K562 (cell line): ENCODE results near the gene MARCHF3.

ENCODE experiments used
- ELF4 ChIP-seq: fragments of 450-650 bp; formaldehyde crosslinking; IDR thresholded peaks from 2 replicates; pipeline ENCODE4 v1.4.0; 2022; ENCODE audit warnings: missing genetic modification characterization
- FOXJ3 ChIP-seq: sonication (generic); formaldehyde crosslinking; IDR thresholded peaks from 2 replicates; pipeline ENCODE4 v1.4.0; 2020; ENCODE audit warnings: mild to moderate bottlenecking, missing genetic modification reagents
- GABPA ChIP-seq: fragments of 200-800 bp; sonication (Bioruptor generic); conservative IDR thresholded peaks from 2 replicates; pipeline ENCODE4 v1.6.1; 2016; ENCODE audit warnings: low read depth, missing genetic modification characterization, missing compliant biosample characterization
- HNRNPL ChIP-seq: fragments of 200-400 bp; formaldehyde crosslinking; IDR thresholded peaks from 2 replicates; pipeline ENCODE4 v1.6.1; 2017; ENCODE audit warnings: low read depth, mild to moderate bottlenecking, low read length
- HNRNPUL1 ChIP-seq: fragments of 200-400 bp; formaldehyde crosslinking; IDR thresholded peaks from 2 replicates; pipeline ENCODE4 v1.6.1; 2017; ENCODE audit warnings: low read length
- POLR2A ChIP-seq: fragments of 450-650 bp; conservative IDR thresholded peaks from 2 replicates; pipeline ENCODE4 v1.6.1; 2016
- POLR2AphosphoS5 ChIP-seq: IDR thresholded peaks from 2 replicates; pipeline ENCODE4 v1.6.1; 2011; ENCODE audit warnings: mild to moderate bottlenecking, low read depth, low read length, moderate library complexity; ENCODE audit not compliant: control insufficient read depth, insufficient read depth
- SP1 ChIP-seq: sonication (generic); formaldehyde crosslinking; IDR thresholded peaks from 2 replicates; pipeline ENCODE4 v1.8.1; 2022; ENCODE audit warnings: mild to moderate bottlenecking, missing genetic modification reagents
- ZNF274 ChIP-seq: IDR thresholded peaks from 2 replicates; pipeline ENCODE4 v1.6.1; 2011; ENCODE audit warnings: low read depth, mild to moderate bottlenecking, low read length, moderate library complexity, borderline replicate concordance
- TF ChIP-seq, protein P1 (sequence below): fragments of 450-650 bp; formaldehyde crosslinking; IDR thresholded peaks from 2 replicates; pipeline ENCODE4 v1.4.0; 2022; ENCODE audit warnings: missing genetic modification characterization
- TF ChIP-seq, protein P2 (sequence below), 3 experiments: IDR thresholded peaks in 2 of 3; conservative IDR thresholded peaks in 1 of 3; 2 replicates each; pipeline ENCODE4 v1.5.1; 2011 to 2012; ENCODE audit warnings: low read length in 3 of 3, mild to moderate bottlenecking in 3 of 3, control low read depth in 2 of 3, improper control_type of control experiment in 1 of 3, inconsistent platforms in 1 of 3, low read depth in 1 of 3, mixed read lengths in 1 of 3, moderate library complexity in 1 of 3; ENCODE audit not compliant: insufficient read depth in 2 of 3
- TF ChIP-seq, protein P3 (sequence below), 2 experiments: fragments of 450-650 bp in 1 of 2; IDR thresholded peaks; 2 replicates each; pipeline ENCODE4 v1.6.1; 2011 to 2017; ENCODE audit warnings: low read depth in 2 of 2, antibody characterized with exemption in 1 of 2, borderline replicate concordance in 1 of 2, low read length in 1 of 2, mild to moderate bottlenecking in 1 of 2, mixed read lengths in 1 of 2; ENCODE audit not compliant: control insufficient read depth in 1 of 2

DNA sequence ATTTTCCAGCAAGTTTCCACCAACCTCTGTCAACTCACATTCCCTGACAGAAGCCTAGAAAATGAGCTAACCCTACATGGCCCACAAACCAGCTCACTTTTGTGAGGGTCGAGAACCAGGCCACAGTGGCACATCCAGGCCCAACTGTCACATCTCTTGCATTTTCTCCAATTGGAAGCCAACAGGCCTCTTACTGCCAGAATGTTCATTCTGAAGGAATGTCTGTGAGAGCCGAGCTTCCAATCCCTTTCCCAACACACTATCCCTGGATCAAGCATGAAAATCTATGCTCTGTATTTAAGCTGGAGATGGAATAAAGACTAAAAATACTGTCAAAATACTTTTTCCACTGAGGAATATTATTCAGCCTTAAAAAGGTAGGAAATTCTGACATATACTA lies 20.0 kb downstream of the MARCHF3 start:
- TF ChIP-seq GABPA (tag) (no peak), POLR2A (no peak), HNRNPUL1 (no peak), SP1 (no peak), ZNF274 (no peak), POLR2AphosphoS5 (no peak), FOXJ3 (CRISPR knock-in tag) (no peak), HNRNPL (no peak), ELF4 (CRISPR knock-in tag) (no peak)
- TF ChIP-seq, protein P1, sequence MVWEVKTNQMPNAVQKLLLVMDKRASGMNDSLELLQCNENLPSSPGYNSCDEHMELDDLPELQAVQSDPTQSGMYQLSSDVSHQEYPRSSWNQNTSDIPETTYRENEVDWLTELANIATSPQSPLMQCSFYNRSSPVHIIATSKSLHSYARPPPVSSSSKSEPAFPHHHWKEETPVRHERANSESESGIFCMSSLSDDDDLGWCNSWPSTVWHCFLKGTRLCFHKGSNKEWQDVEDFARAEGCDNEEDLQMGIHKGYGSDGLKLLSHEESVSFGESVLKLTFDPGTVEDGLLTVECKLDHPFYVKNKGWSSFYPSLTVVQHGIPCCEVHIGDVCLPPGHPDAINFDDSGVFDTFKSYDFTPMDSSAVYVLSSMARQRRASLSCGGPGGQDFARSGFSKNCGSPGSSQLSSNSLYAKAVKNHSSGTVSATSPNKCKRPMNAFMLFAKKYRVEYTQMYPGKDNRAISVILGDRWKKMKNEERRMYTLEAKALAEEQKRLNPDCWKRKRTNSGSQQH (CRISPR knock-in tag), result no peak
- TF ChIP-seq, protein P2, sequence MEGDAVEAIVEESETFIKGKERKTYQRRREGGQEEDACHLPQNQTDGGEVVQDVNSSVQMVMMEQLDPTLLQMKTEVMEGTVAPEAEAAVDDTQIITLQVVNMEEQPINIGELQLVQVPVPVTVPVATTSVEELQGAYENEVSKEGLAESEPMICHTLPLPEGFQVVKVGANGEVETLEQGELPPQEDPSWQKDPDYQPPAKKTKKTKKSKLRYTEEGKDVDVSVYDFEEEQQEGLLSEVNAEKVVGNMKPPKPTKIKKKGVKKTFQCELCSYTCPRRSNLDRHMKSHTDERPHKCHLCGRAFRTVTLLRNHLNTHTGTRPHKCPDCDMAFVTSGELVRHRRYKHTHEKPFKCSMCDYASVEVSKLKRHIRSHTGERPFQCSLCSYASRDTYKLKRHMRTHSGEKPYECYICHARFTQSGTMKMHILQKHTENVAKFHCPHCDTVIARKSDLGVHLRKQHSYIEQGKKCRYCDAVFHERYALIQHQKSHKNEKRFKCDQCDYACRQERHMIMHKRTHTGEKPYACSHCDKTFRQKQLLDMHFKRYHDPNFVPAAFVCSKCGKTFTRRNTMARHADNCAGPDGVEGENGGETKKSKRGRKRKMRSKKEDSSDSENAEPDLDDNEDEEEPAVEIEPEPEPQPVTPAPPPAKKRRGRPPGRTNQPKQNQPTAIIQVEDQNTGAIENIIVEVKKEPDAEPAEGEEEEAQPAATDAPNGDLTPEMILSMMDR (IDR thresholded peaks at IDR 0.05 in 2 of 3, conservative IDR thresholded peaks at IDR 0.05 in 1 of 3; ENCODE audit: insufficient read depth in 2 of 3, low read depth in 1 of 3, low read length in 3 of 3), result no peak
- TF ChIP-seq, protein P3, sequence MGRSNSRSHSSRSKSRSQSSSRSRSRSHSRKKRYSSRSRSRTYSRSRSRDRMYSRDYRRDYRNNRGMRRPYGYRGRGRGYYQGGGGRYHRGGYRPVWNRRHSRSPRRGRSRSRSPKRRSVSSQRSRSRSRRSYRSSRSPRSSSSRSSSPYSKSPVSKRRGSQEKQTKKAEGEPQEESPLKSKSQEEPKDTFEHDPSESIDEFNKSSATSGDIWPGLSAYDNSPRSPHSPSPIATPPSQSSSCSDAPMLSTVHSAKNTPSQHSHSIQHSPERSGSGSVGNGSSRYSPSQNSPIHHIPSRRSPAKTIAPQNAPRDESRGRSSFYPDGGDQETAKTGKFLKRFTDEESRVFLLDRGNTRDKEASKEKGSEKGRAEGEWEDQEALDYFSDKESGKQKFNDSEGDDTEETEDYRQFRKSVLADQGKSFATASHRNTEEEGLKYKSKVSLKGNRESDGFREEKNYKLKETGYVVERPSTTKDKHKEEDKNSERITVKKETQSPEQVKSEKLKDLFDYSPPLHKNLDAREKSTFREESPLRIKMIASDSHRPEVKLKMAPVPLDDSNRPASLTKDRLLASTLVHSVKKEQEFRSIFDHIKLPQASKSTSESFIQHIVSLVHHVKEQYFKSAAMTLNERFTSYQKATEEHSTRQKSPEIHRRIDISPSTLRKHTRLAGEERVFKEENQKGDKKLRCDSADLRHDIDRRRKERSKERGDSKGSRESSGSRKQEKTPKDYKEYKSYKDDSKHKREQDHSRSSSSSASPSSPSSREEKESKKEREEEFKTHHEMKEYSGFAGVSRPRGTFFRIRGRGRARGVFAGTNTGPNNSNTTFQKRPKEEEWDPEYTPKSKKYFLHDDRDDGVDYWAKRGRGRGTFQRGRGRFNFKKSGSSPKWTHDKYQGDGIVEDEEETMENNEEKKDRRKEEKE (IDR thresholded peaks at IDR 0.05; ENCODE audit: borderline replicate concordance in 1 of 2, control insufficient read depth in 1 of 2, low read depth in 2 of 2, low read length in 1 of 2), result no peak
